Karpas-422 (cell line): ENCODE measurements around the gene LRBA. TPM values are rescaled to one million over a fixed set of nuclear protein-coding genes. Genes with fewer than 3 reads are reported as not detected.
"Not testable (repeated sequence)": the region's sequence is repeated elsewhere in the genome, so short reads cannot be mapped to it uniquely, and the experiment has no call there.

Experiments used
- DNase-seq: peaks from one replicate; pipeline ENCODE4 v3.0.0-alpha.2; 2015
- H2AFZ ChIP-seq: fragments of 200-600 bp; sonication (generic); 2 replicates; pipeline ENCODE4 v1.6.1; 2014; ENCODE audit warnings: antibody characterized with exemption, low read length, mixed read lengths
- H3K27ac ChIP-seq: fragments of 200-600 bp; sonication (generic); 2 replicates; pipeline ENCODE4 v1.5.1; 2014; ENCODE audit warnings: mild to moderate bottlenecking, low read length, moderate library complexity
- H3K27me3 ChIP-seq: fragments of 200-600 bp; sonication (generic); 2 replicates; pipeline ENCODE4 v1.6.1; 2014; ENCODE audit warnings: low read length, mixed read lengths
- H3K36me3 ChIP-seq: fragments of 200-600 bp; sonication (generic); 2 replicates; pipeline ENCODE4 v1.6.1; 2014; ENCODE audit warnings: low read length, mixed read lengths; ENCODE audit not compliant: insufficient read depth
- H3K4me1 ChIP-seq: fragments of 200-600 bp; sonication (generic); 2 replicates; pipeline ENCODE4 v1.6.1; 2014; ENCODE audit warnings: mild to moderate bottlenecking, low read length, mixed read lengths
- H3K4me2 ChIP-seq: fragments of 200-600 bp; sonication (generic); 2 replicates; pipeline ENCODE4 v1.6.1; 2014; ENCODE audit warnings: low read length, low read depth, mild to moderate bottlenecking; ENCODE audit not compliant: poor library complexity, severe bottlenecking
- H3K4me3 ChIP-seq: fragments of 200-600 bp; sonication (generic); 2 replicates; pipeline ENCODE4 v1.5.1; 2014; ENCODE audit warnings: mild to moderate bottlenecking, antibody characterized with exemption, low read length, mixed read lengths
- H3K79me2 ChIP-seq: fragments of 200-600 bp; sonication (generic); 2 replicates; pipeline ENCODE4 v1.6.1; 2014; ENCODE audit warnings: mild to moderate bottlenecking, low read length, mixed read lengths
- H3K9ac ChIP-seq: fragments of 200-600 bp; sonication (generic); 2 replicates; pipeline ENCODE4 v1.6.0; 2014; ENCODE audit warnings: low read length
- H3K9me2 ChIP-seq: fragments of 200-600 bp; sonication (generic), shearing (Covaris generic); replicated peaks from 2 replicates; pipeline ENCODE4 v1.6.0; 2014; ENCODE audit warnings: mild to moderate bottlenecking, low read length, moderate library complexity; ENCODE audit not compliant: insufficient read depth
- H3K9me3 ChIP-seq: fragments of 300-700, 200-600 bp; sonication (generic); 2 replicates; pipeline ENCODE4 v1.6.1; 2014; ENCODE audit warnings: low read length, mixed read lengths
- H4K20me1 ChIP-seq: fragments of 200-600 bp; sonication (generic); 2 replicates; pipeline ENCODE4 v1.6.1; 2014; ENCODE audit warnings: mild to moderate bottlenecking, antibody characterized with exemption, low read length, low read depth; ENCODE audit not compliant: insufficient read depth
- total RNA-seq: library from RNA; depleted of rRNA; stranded (reverse); fragments of >200 nt; shearing (Covaris generic); gene quantifications from 2 replicates; pipeline ENCODE4 v1.2.3, GENCODE V29; 2014; ENCODE audit warnings: low replicate concordance

LRBA gene
- total RNA-seq, 1 experiment from 2014 or later = 131 TPM

DNA sequence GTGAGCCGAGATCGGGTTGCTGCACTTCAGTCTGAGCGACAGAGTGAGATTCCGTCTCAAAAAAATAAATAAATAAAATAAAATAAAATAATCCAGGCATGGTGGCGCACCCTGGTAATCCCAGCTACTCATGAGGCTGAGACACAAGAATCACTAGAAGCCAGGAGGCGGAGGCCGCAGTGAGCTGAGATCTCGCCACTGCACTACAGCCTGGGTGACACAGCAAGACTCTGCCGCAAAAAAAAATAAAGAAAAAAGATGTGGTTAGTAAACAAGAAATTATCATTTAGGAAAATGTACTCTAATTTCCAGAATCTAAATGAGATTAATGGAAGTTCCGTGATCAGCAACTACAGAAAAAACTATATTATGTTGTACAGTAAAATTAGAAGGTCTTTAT lies 14.5 kb upstream of the LRBA start:
- Histone ChIP-seq H4K20me1 (no peaks in the 10 kb centered on the region), H3K4me1 (peaks cover 6% of the 10 kb centered on the region; the same call in 1 of the 2 replicates), H3K4me2 (no peak overlapping the region), H3K27ac (no peak overlapping the region), H2AFZ (no peak overlapping the region), H3K9me2 (no peaks in the 10 kb centered on the region), H3K4me3 (no peak overlapping the region), H3K9me3 (no peaks in the 10 kb centered on the region), H3K36me3 (no peaks in the 10 kb centered on the region), H3K9ac (no peak overlapping the region), H3K79me2 (no peaks in the 10 kb centered on the region), H3K27me3 (no peaks in the 10 kb centered on the region)
- DNase-seq = no peak

DNA sequence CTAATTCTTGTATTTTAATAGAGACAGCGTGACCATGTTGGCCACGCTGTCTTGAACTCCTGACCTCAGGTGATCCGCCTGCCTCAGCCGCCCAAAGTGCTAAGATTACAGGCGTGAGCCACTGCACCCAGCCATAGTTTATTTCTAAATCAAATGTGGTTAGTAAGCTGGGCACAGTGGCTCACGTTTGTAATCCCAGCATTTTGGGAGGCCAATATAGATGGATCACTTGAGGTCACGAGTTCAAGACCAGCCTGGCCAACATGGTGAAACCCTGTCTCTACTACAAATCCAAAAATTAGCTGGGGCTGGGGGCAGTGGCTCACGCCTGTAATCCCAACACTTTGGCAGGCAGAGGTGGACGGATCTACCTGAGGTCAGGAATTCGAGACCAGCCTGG lies 13.9 kb upstream of the LRBA start:
- H4K20me1 ChIP-seq, DNase-seq, H2AFZ ChIP-seq, H3K4me3 ChIP-seq, H3K9me3 ChIP-seq, H3K36me3 ChIP-seq, H3K4me2 ChIP-seq, H3K27ac ChIP-seq, H3K4me1 ChIP-seq, H3K27me3 ChIP-seq, H3K9me2 ChIP-seq, H3K79me2 ChIP-seq, H3K9ac ChIP-seq: not testable (repeated sequence)

DNA sequence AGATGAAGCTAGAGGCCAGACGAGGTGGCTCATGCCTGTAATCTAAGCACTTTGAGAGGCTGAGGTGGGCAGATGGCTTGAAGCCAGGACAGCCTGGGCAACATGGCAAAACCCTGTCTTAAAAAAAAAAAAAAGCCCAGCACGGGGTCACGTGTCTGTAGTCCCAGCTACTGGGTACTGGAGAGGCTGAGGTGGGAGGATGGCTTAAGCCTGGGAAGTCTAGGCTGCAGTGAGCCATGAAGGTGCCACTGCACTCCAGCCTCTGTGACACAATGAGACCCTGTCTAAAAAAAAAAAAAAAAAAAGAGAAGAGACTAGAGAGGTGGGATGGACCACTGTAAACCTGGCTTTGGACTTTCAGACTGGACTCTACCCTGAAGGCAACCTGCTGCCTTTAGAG lies 10.7 kb upstream of the LRBA start:
- Histone ChIP-seq H3K9me3 (no peaks in the 10 kb centered on the region), H3K4me2 (no peak overlapping the region), H3K36me3 (no peaks in the 10 kb centered on the region), H3K9ac (no peak overlapping the region), H3K4me3 (no peak overlapping the region), H4K20me1 (no peaks in the 10 kb centered on the region), H3K27me3 (no peaks in the 10 kb centered on the region), H3K9me2 (no peaks in the 10 kb centered on the region), H3K4me1 (no peaks in the 10 kb centered on the region), H3K79me2 (no peaks in the 10 kb centered on the region), H3K27ac (no peak overlapping the region), H2AFZ (no peak overlapping the region)
- DNase-seq = no peak

DNA sequence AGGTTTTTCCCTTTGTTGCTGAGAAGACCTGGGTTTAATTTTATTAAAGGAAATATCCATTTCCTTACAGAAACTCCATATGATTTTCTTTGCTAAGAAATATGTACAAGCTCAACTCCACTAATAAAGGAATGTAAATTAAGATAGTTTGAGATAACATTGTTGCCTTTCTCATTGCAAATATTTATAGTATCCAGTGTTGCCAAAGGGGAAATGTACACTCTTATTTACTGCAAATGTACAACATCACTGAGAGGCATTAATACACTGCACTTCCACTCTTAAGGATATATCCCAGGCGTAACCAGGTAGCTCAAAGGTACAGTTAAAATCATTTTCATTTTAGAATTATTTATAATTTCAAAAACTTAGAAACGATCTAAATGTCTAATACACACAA lies 7.5 kb upstream of the LRBA start:
- Histone ChIP-seq H3K79me2 (no peaks in the 10 kb centered on the region), H4K20me1 (no peaks in the 10 kb centered on the region), H3K4me1 (peaks cover 4% of the 10 kb centered on the region; the same call in 1 of the 2 replicates), H3K9me3 (no peaks in the 10 kb centered on the region), H3K36me3 (no peaks in the 10 kb centered on the region), H3K27ac (no peak overlapping the region), H3K4me2 (no peak overlapping the region), H3K9me2 (no peaks in the 10 kb centered on the region), H3K27me3 (no peaks in the 10 kb centered on the region), H3K4me3 (no peak overlapping the region), H2AFZ (no peak overlapping the region), H3K9ac (no peak overlapping the region)
- no peak for DNase-seq

DNA sequence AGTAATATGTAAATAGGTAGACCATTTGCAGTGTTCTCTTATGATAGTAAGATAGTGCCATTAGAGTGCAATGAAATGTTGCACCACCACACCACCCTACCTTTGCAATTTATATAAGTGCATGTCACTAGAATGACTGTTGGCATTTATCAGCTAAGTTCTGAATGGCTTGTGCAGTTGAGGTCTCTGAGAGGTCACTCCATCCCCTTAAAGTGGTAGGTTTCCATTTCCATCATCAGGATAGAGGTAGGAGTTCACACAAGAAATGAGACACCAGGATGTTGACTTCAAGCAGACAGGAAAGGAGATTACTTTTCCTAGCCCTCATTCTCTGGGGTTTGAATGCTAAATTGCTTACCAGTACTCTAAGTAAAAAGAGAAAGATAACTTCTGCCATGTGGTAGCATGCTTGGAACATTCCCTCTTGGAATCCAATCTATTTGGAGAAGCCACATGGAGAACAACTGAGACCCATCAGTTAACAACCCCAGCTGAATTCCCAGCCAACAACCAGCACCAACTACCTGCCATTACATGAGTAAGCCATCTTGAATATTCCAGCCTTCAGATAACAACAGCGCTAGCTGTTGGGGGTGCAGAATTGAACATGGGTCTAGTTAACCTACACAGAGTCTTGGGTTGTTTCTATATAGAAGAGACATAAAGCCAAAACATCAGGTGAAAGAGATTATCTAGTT lies 6.7 kb upstream of the LRBA start:
- Histone ChIP-seq H2AFZ (no peak overlapping the region), H3K4me3 (no peak overlapping the region), H3K27ac (no peak overlapping the region), H3K36me3 (no peaks in the 10 kb centered on the region), H3K79me2 (no peaks in the 10 kb centered on the region), H3K9me2 (no peaks in the 10 kb centered on the region), H3K4me2 (no peak overlapping the region), H3K4me1 (peaks cover 4% of the 10 kb centered on the region; the same call in 1 of the 2 replicates), H3K9me3 (no peaks in the 10 kb centered on the region), H3K27me3 (no peaks in the 10 kb centered on the region), H3K9ac (no peak overlapping the region), H4K20me1 (no peaks in the 10 kb centered on the region)
- no peak for DNase-seq

DNA sequence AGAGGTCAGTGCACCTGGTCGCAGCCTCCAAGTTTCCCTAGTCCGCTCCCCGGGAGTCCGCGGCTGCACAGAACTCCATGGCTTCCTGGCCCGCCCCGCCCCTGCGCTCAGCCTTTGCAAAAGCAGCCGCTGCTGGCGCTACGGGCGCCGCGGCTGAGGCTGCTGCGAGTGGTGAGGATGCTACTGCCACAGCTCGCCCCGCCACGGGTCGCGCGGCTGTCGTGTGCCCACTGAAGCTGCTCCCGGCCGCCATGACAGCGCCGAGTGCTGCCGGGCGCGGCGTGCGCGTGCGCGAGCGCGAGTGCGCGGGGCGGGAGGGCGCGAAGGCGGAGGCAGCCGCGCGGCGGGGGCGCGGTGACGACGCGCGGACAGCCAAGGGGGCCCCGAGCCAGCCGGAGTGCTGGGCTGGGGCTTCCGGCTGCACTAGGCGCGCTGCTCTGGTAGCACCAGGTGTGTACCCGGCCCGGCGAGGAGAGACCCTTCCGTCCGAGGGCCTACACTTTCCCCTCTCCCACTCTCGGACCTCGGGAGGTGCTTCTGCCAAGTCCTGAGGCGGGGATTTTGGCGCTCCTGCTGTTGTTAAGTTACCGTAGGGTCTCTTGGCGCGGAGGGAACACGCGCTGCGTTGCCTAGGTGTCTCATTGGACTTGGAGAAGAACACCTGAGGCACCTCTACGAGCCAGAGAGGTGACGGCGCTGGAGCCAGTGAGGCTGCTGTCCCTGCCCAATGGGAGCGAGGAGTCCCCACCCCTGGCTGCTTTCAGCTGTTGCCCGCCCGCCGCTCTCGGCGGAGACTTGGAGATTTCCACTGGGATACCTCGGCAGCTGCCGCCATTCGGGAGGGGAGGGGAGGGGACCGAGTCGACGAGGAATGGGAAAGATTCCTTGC lies 619 bp upstream of the LRBA start:
- Histone ChIP-seq H2AFZ (peak overlapping the region; percentile 99), H3K9me3 (no peaks in the 10 kb centered on the region), H3K4me1 (peaks cover 28% of the 10 kb centered on the region), H3K79me2 (peaks cover 43% of the 10 kb centered on the region), H4K20me1 (no peaks in the 10 kb centered on the region), H3K9ac (peak overlapping the region; percentile 96), H3K27ac (peak overlapping the region; percentile 62), H3K36me3 (peaks cover 11% of the 10 kb centered on the region; the same call in 1 of the 2 replicates), H3K4me2 (peak overlapping the region; percentile 95), H3K27me3 (no peaks in the 10 kb centered on the region), H3K9me2 (no peaks in the 10 kb centered on the region), H3K4me3 (peak overlapping the region; percentile 80)
- DNase-seq = peak; percentile 96

DNA sequence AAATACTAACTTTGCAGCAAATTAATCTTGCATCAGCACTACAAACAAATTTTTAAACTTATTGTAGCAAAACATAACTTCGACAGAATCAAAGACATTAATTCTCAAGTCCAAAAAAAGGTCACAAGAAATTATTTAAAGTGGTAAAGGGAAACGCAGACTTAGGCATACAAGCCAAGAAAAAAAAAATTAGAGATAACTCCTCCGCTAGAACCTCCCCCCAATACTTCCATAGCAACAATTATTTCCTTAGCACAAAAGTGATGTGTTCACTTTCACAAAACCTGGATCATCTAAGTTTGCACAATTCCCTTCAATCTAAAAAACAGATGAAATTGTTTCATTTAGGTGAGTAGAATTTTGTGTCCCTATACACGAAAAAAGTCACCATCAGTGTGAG lies 1.1 kb downstream of the LRBA start:
- H3K79me2 ChIP-seq = peaks cover 58% of the 10 kb centered on the region
- H3K9me2 ChIP-seq = no peaks in the 10 kb centered on the region
- H3K27me3 ChIP-seq = no peaks in the 10 kb centered on the region
- no peaks in the 10 kb centered on the region for H3K9me3 ChIP-seq
- peaks cover 17% of the 10 kb centered on the region; the same call in 1 of the 2 replicates for H3K36me3 ChIP-seq
- peak overlapping the region; percentile 54 for H3K27ac ChIP-seq
- peak overlapping the region; percentile 80 for H3K4me3 ChIP-seq
- 0 out of 2 replicates have a peak overlapping the region, but pooled peaks have one; percentile 91 for H2AFZ ChIP-seq
- peak; percentile 73 for DNase-seq
- H3K4me2 ChIP-seq = peak overlapping the region; percentile 95
- H3K4me1 ChIP-seq = peaks cover 24% of the 10 kb centered on the region
- no peaks in the 10 kb centered on the region for H4K20me1 ChIP-seq
- H3K9ac ChIP-seq = peak overlapping the region; percentile 96

DNA sequence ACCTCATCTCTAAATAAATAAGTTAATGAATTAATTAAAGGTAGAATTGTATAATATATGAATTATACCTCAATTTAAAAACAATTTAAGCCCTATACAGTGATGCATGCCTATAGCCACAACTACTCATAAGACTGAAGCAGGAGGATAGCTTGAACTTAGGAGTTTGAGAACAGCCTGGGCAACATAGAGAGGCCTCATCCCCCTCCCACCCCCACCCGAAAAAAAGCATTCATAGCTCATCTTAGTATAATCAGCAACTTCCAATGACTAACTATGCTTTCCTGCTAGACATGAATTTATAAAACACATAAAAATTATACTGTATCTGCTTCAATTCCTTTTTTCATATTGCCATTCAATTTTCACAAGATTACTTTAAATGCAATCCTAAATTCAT lies 1.6 kb downstream of the LRBA start:
- H3K9me3 ChIP-seq = no peaks in the 10 kb centered on the region
- no peaks in the 10 kb centered on the region for H4K20me1 ChIP-seq
- peak overlapping the region; percentile 80 for H3K4me3 ChIP-seq
- peak overlapping the region; percentile 54 for H3K27ac ChIP-seq
- H3K9ac ChIP-seq = peak overlapping the region; percentile 96
- no peak overlapping the region for H2AFZ ChIP-seq
- DNase-seq = peak; percentile 64
- peaks cover 17% of the 10 kb centered on the region; the same call in 1 of the 2 replicates for H3K36me3 ChIP-seq
- no peaks in the 10 kb centered on the region for H3K27me3 ChIP-seq
- no peaks in the 10 kb centered on the region for H3K9me2 ChIP-seq
- H3K79me2 ChIP-seq = peaks cover 61% of the 10 kb centered on the region
- peak overlapping the region; percentile 95 for H3K4me2 ChIP-seq
- H3K4me1 ChIP-seq = peaks cover 24% of the 10 kb centered on the region
